Measurements from ENCODE around the gene CFAP20DC. TPM values are rescaled to one million over a fixed set of nuclear protein-coding genes. Genes with fewer than 3 reads are reported as not detected.

CFAP20DC gene
- total and polyA plus RNA-seq, 2 of the 13 experiments (the other 11 are each of a cell fraction or from before 2014, with no cell fraction given) = not detected

DNA sequence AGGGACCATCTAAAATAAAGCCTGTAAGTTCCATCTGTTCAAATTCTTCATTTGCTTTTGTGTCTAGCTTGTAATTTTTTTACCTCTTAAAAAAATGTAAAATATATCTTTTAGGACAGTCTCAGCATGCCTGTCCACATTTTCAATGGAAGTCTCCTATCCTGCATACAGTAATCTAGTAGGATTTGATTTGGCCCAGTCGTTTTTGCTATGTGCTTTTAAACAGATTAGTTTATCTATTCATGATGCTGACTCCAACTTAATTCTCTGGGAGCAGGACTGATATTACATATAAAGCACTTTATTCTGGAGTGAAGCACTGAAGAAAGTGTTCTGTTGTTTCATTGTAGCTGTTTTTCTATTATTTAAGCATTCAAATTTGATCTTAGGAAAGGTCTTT lies 38.9 kb upstream of the CFAP20DC start (continued):
- TF ChIP-seq, protein P1, sequence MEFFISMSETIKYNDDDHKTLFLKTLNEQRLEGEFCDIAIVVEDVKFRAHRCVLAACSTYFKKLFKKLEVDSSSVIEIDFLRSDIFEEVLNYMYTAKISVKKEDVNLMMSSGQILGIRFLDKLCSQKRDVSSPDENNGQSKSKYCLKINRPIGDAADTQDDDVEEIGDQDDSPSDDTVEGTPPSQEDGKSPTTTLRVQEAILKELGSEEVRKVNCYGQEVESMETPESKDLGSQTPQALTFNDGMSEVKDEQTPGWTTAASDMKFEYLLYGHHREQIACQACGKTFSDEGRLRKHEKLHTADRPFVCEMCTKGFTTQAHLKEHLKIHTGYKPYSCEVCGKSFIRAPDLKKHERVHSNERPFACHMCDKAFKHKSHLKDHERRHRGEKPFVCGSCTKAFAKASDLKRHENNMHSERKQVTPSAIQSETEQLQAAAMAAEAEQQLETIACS (CRISPR knock-in tag; IDR thresholded peaks at IDR 0.05) = no peak
- TF ChIP-seq SAFB2 (CRISPR knock-in tag; IDR thresholded peaks at IDR 0.05; ENCODE audit: borderline replicate concordance, low read depth) = no peak

DNA sequence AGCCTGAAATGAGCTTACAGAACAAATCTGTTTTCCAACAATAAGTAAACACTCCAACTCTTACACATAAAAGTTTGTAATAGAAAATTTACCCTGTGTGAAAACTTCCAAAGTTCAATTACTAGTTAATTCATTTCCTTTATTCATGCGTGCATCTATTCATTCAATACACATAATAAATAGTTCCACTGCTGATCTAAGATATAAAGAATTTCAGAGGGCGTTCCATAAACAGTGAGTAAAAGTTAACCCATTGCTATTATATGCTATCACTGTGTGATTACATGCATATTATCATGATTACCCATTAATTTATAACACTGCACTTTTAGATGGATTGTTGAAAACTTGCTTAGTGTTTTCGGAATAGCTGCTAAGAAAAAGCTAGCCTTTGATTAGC lies 36.2 kb upstream of the CFAP20DC start:
- no peaks in the 10 kb centered on the region for H3K27me3 ChIP-seq (ENCODE audit: control insufficient read depth in 1 of 2, insufficient read depth in 2 of 2, low read length in 2 of 2)
- DNase-seq (ENCODE audit: low spot score) (no peak), FAIRE-seq (no peak), ATAC-seq (no peak)
- no peaks in the 10 kb centered on the region for H4K20me1 ChIP-seq (ENCODE audit: insufficient read depth, low read length)
- no peak overlapping the region for H3K9ac ChIP-seq (ENCODE audit: insufficient read depth, low read depth, low read length)
- no TSS peak for BruUV-seq (replicated peaks)
- POLR2A ChIA-PET = no interaction called here
- H3K9me3 ChIP-seq (ENCODE audit: low read length) = no peaks in the 10 kb centered on the region
- in situ Hi-C loops (cut with HindIII; ENCODE audit: extremely low pct_ligation_motif_present, low pct_unique_long_range_greater_than_20kb) (no loop called here), intact Hi-C loops (cut with micrococcal nuclease; ENCODE audit: unreplicated experiment) (no loop called here)
- no peak overlapping the region for H3K4me3 ChIP-seq (replicated peaks in 1 of 3; ENCODE audit: insufficient read depth in 1 of 3, low read depth in 2 of 3, low read length in 3 of 3)
- no peaks in the 10 kb centered on the region for H3K36me3 ChIP-seq (replicated peaks in 1 of 2; ENCODE audit: control insufficient read depth in 1 of 2, insufficient read depth in 2 of 2, low read length in 2 of 2)
- no peaks in the 10 kb centered on the region for H3K79me2 ChIP-seq (ENCODE audit: insufficient read depth, low read length)
- no peak overlapping the region for H3K27ac ChIP-seq (ENCODE audit: extremely low read length, insufficient read depth, low read length)
- CTCF ChIA-PET (ENCODE audit: low intra/inter-chr PET ratio, low total read pairs) = no interaction called here
- no peak overlapping the region for H3K4me2 ChIP-seq (ENCODE audit: low read depth, low read length)
- TF ChIP-seq KDM4B (CRISPR knock-in tag; IDR thresholded peaks at IDR 0.05) = no peak
- TF ChIP-seq ATF7-NPFF (CRISPR knock-in tag; IDR thresholded peaks at IDR 0.05; ENCODE audit: low read depth) = no peak
- TF ChIP-seq SATB2 (CRISPR knock-in tag; IDR thresholded peaks at IDR 0.05) = no peak
- no peak for TF ChIP-seq ZNF781 (CRISPR knock-in tag; IDR thresholded peaks at IDR 0.05; ENCODE audit: borderline replicate concordance, not compliant biosample characterization)
- TF ChIP-seq SIN3B (IDR thresholded peaks at IDR 0.05; ENCODE audit: low read length) = no peak
- no peak for TF ChIP-seq ZFP90 (CRISPR knock-in tag; IDR thresholded peaks at IDR 0.05; ENCODE audit: borderline replicate concordance)
- TF ChIP-seq PRMT3 (CRISPR knock-in tag; IDR thresholded peaks at IDR 0.05; ENCODE audit: borderline replicate concordance, low read depth) = no peak
- TF ChIP-seq ZFP36 (IDR thresholded peaks at IDR 0.05; ENCODE audit: borderline replicate concordance, low read depth, low read length, partially characterized antibody) = no peak
- TF ChIP-seq, protein P2, sequence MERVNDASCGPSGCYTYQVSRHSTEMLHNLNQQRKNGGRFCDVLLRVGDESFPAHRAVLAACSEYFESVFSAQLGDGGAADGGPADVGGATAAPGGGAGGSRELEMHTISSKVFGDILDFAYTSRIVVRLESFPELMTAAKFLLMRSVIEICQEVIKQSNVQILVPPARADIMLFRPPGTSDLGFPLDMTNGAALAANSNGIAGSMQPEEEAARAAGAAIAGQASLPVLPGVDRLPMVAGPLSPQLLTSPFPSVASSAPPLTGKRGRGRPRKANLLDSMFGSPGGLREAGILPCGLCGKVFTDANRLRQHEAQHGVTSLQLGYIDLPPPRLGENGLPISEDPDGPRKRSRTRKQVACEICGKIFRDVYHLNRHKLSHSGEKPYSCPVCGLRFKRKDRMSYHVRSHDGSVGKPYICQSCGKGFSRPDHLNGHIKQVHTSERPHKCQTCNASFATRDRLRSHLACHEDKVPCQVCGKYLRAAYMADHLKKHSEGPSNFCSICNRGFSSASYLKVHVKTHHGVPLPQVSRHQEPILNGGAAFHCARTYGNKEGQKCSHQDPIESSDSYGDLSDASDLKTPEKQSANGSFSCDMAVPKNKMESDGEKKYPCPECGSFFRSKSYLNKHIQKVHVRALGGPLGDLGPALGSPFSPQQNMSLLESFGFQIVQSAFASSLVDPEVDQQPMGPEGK (CRISPR knock-in tag; IDR thresholded peaks at IDR 0.05) = no peak
- TF ChIP-seq ZNF563 (CRISPR knock-in tag; IDR thresholded peaks at IDR 0.05) = no peak
- TF ChIP-seq, protein P3, sequence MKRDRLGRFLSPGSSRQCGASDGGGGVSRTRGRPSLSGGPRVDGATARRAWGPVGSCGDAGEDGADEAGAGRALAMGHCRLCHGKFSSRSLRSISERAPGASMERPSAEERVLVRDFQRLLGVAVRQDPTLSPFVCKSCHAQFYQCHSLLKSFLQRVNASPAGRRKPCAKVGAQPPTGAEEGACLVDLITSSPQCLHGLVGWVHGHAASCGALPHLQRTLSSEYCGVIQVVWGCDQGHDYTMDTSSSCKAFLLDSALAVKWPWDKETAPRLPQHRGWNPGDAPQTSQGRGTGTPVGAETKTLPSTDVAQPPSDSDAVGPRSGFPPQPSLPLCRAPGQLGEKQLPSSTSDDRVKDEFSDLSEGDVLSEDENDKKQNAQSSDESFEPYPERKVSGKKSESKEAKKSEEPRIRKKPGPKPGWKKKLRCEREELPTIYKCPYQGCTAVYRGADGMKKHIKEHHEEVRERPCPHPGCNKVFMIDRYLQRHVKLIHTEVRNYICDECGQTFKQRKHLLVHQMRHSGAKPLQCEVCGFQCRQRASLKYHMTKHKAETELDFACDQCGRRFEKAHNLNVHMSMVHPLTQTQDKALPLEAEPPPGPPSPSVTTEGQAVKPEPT (CRISPR knock-in tag; IDR thresholded peaks at IDR 0.05; ENCODE audit: low read depth) = no peak
- TF ChIP-seq FOSL1 (CRISPR knock-in tag; IDR thresholded peaks at IDR 0.05; ENCODE audit: borderline replicate concordance) = no peak
- no peak for TF ChIP-seq ZNF644 (CRISPR knock-in tag; IDR thresholded peaks at IDR 0.05; ENCODE audit: low read depth)
- TF ChIP-seq KAT7 (CRISPR knock-in tag; IDR thresholded peaks at IDR 0.05; ENCODE audit: borderline replicate concordance) = no peak
- TF ChIP-seq AGO2 (optimal IDR thresholded peaks at IDR 0.05; ENCODE audit: low read depth, low read length) = no peak
- WGBS (ENCODE audit: low lambda C conversion rate) = 15% methylated on average over 3 of the region's 3 CpGs
- H2AFZ ChIP-seq (ENCODE audit: low read length) = no peak overlapping the region
- H3K4me1 ChIP-seq (ENCODE audit: insufficient read depth, low read length) = no peaks in the 10 kb centered on the region

Measured in HepG2 (cell line).